Activated CD8-positive, alpha-beta memory T cell treated with anti-CD3 and anti-CD28 coated beads, Interleukin-2, amount 50 U/mL, for 4 hours (primary cell): Measurements from ENCODE around the gene SPTBN1.

Source experiments
- DNase-seq: peaks from one replicate; pipeline ENCODE4 v3.0.0-alpha.2; 2020

Gene SPTBN1

GRCh38 chr2:54638103-54638502 lies 182.0 kb downstream of the SPTBN1 start:
- DNase-seq = no peak

GRCh38 chr2:54638774-54639187 lies 182.7 kb downstream of the SPTBN1 start:
- DNase-seq = no peak

DNA sequence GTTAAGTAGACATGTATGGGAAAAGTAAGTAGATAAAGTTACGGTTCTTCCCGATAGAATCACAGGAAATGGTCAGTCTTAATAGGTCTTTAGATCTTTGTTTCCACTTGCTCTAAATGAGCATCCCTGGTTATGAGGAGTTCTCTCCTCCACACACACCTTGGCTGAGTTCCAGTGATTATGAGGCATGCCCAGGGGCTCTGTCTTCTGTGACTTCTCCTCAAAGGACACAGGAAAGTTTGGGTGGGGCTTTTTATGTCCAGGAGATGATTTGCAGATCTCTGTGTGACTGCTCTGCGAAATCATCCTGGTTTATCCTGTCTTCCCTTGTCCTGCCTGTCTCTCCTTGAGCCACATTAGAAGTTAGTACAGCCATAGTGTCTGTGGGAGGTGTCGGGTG lies 183.5 kb downstream of the SPTBN1 start:
- DNase-seq = no peak

DNA sequence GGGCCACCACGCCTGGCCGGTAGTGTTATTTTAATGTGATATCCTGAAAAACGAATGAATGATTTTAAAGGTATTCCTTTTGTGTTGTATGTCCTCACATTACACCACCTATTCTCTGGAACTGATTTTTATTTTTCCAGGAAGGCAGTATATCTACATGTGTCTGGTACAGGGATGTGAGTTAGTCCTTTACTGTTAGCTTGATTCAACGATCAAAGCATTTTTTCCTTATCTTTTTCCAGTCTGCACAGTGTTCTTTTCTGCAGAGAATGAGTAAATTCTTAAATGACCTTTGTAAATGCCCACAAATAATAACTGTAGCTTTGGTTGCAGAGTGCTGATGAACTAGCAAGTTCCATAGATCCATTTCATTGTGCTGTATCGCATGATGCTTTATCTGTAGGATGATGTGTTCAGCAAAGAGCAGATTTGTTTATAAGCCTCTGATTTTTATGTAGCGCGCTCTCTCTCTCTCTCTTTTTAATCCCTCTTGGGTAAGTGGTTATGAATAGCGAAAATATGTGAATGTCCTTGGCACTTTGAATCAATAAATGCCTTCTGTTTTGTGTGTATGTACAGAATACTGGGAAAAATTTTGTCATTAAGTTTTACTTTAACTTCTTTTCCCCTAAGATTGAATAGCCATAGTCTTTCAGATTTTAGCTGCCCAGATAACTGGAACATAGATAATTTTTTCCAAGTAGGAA lies 184.9 kb downstream of the SPTBN1 start:
- no peak for DNase-seq

- DNase-seq = no peak
These were observed 185.9 kb downstream of the SPTBN1 start for GRCh38 chr2:54641988-54642387.

GRCh38 chr2:54642677-54643430 lies 186.7 kb downstream of the SPTBN1 start:
- no peak for DNase-seq

DNA sequence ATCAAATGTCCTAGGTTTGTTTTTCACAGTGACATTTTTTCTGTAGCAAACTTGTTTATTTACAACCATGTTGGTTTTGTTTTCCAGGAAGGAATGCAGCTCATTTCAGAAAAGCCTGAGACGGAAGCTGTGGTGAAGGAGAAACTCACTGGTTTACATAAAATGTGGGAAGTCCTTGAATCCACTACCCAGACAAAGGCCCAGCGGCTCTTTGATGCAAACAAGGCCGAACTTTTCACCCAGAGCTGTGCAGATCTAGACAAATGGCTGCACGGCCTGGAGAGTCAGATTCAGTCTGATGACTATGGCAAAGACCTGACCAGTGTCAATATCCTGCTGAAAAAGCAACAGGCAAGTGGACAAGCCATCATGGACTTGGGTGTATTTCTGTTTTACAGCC lies 188.1 kb downstream of the SPTBN1 start:
- DNase-seq = no peak

DNA sequence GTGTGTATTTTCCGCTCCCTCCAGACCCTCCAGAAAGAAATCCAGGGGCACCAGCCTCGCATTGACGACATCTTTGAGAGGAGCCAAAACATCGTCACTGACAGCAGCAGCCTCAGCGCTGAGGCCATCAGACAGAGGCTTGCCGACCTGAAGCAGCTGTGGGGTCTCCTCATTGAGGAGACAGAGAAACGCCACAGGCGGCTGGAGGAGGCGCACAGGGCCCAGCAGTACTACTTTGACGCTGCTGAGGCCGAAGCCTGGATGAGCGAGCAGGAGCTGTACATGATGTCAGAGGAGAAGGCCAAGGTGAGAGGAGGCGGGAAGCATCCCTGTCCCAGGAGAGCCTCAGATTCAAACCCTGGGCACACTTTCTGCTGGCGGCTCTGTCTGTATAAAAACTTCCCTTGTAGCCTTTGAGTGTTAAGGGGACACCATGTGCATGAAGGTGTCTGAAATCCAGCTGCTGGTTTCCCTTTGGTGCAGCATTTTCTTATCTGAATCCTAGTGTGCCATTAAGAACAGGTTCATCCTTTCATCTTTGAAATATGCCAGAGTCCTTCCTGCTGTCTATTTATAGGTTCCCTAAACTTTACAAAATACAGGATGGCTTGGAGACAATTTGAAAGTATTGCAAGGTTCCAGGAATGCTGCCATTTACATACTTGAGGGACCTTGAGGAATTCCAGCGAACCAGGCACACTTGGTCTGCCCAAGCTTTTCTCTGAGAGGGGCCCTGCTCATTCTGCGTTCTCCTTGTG lies 190.2 kb downstream of the SPTBN1 start:
- no peak for DNase-seq

- no peak for DNase-seq
These were observed 192.1 kb downstream of the SPTBN1 start for GRCh38 chr2:54648256-54648655.

DNA sequence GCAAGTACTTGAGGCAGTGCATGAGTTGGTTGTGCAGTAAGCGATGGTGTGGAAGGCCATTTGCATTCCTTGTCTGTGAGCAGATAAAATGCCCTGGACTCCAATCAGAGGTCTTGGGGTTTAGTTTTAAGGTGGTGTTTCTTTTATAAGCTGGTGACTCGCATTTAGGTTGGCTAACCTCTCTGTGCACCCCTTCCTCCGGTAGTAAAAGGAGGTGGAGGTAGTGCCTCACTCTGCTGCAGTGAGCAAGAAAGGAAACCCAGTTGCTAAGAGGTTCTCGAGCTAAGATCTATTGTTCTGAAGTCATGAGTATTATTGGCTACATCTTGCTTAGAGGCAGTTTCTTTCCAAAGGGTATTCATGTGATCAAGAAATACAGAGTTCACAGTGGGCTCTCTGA lies 193.1 kb downstream of the SPTBN1 start:
- DNase-seq = no peak

- no peak for DNase-seq
These were observed 193.5 kb downstream of the SPTBN1 start for GRCh38 chr2:54649633-54650032.

GRCh38 chr2:54650612-54651011 lies 194.5 kb downstream of the SPTBN1 start:
- no peak for DNase-seq

- DNase-seq = no peak
These were observed 195.2 kb downstream of the SPTBN1 start for GRCh38 chr2:54651291-54651690.

DNA sequence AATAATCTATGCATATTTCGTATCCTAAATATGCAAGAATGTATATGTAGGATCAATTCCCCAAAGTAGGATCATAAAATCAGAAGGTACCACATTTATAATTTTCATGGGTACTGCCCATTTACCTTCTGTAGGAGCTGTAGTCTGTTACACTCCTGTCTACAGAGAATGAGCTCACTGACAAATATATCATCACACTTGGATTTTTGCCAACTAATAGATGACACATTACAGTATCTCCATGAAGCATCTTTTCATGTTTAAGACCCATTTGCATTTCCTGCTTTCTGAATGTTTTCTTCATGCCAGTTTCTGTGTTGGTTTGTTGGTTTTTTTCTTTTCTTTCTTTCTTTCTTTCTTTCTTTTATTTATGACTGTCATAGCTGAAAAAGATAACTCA lies 196.4 kb downstream of the SPTBN1 start:
- DNase-seq = no peak

DNA sequence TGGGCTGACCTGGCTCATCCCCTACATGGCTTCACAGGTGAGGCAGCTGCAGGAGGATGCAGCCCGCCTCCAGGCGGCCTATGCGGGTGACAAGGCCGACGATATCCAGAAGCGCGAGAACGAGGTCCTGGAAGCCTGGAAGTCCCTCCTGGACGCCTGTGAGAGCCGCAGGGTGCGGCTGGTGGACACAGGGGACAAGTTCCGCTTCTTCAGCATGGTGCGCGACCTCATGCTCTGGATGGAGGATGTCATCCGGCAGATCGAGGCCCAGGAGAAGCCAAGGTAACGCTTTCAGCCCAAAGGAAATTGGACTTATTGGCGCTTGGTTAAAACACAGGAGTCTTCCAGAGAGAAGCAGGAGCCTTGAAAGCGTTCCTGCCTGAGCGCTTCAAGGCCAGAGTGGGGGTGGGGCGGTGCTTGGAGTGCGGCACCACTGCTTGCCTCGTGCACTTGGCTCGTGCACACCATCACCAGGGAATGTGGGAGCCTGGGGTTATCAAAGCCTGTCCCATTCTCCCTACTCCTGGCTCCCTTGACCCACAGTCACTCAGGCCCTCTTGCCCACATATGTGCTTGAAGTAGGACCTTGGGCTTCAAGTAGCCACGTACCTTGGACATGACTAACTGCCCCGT lies 197.6 kb downstream of the SPTBN1 start:
- DNase-seq = no peak

DNA sequence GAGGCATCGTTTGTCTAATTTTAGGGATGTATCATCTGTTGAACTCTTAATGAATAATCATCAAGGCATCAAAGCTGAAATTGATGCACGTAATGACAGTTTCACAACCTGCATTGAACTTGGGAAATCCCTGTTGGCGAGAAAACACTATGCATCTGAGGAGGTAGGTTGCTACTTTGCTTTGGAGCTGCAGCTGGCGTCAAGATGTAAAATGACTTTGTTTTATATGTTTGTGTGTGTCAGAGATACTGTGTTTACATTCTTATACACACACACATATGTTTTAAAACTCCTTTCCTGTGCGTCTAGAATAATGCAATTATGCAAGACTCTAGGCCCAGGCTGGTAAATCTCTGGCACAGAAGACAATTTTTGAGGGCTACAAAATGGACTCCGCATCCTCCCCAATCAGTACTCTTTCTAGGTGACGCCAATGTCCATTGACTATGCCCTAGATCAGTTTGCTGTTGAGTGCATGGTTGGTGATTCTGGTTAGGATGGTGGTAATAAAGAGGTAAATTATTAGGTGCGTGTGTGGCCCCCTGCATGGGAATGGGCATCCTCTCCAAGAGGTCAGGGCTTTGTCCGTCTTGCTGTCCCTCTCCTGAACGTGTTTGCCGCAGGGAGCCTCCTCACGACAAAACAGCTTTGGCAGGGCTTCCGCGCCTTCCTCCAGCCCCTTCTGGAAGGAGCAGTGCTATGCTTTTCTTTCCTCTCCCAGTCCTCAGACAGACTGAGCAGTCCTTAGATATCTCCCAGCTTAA lies 199.1 kb downstream of the SPTBN1 start:
- DNase-seq = no peak

GRCh38 chr2:54656863-54657262 lies 200.7 kb downstream of the SPTBN1 start:
- no peak for DNase-seq

- DNase-seq = peak; percentile 28
These were observed 201.5 kb downstream of the SPTBN1 start for GRCh38 chr2:54657664-54658083.

DNA sequence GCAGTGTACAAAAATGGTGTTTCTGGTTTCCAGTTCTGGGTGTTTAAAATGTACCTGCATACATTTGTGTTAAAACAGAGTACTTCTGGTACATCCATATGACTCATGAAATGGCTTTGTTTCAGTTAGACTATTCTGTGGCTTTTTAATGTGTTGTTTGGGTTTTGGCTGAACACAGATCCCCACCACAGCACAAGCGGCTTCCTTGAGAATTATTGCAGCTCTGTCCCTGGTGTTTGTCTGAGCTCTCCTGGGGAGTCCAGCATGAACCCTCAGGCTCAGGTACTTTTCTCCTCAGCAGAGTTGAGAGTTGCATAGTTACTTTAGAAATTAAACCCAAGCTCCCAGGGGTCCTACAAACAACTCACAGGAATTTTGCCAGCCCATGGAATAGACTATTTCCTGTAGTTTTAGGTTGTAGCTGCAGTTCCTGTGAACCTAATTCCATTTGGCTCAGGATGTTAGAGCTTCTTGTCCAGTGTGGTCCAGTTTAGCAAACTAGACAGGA lies 202.5 kb downstream of the SPTBN1 start:
- DNase-seq = no peak

DNA sequence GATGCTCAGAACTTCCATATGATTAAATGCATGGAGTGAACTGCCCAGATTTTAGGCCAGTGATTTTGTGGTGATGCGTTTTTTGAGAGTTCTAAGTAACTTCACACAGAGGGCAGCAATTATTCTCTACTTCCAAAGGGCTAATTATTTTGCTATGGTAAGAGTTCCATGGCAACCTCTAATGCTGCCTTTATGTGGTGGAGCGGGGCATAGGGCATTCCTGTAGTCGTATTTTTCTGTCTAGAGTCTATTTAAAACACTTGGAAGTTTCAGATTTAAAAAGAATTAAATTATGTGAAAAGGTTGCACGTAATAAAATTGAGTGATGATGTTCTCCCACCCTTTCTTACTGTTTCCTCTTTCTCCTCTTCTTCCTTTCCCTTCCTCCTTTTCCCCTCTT lies 203.4 kb downstream of the SPTBN1 start:
- no peak for DNase-seq

DNA sequence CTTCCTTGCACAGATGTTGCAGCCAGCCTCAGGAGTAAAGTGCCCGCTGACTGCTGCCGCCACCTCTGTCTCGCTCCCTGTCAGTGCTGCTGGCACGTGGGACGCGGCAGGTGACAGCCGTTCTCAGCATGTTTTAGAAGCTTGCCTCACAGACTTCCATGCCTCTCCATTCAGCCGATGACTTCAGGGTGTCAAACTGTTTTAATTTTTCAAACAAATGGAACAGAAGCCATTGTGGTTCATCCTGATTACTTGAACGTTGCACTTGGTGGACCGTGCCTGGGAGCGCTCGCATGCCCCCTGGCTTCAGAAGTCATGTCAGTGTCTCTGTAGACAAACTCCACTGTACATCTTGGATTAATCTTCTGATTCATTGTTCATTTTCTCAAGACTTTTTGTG lies 204.6 kb downstream of the SPTBN1 start:
- no peak for DNase-seq

DNA sequence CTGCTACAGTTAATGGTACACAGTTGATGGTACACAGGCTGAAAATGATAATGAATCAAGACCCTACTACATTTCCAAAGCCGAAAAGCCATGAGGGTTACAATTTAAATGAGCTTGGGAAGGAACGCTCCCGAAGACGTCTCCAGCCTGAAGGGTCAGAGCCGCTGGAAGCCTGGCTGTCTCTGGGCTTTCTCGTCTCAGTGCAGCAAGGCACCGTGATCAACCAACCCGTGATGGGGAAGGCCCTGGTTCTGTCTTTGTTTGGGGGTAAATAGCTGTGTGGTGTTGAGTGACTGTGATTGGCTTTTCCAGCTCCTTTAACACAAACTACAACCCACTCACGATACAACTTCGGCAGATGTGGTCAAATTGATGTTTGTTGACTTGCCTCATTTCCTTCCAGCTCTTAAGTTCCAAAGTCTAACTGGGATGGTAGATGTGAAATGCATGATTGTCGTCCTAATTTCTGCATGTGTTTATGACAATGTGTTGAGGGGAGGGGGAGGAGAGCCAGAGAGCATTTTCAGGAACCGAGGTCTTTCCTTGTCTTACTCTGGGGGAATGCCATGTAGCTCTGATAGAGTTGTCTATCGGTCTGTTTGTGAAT lies 207.4 kb downstream of the SPTBN1 start:
- DNase-seq = no peak
